ENCODE data around the gene SHB.

DNA sequence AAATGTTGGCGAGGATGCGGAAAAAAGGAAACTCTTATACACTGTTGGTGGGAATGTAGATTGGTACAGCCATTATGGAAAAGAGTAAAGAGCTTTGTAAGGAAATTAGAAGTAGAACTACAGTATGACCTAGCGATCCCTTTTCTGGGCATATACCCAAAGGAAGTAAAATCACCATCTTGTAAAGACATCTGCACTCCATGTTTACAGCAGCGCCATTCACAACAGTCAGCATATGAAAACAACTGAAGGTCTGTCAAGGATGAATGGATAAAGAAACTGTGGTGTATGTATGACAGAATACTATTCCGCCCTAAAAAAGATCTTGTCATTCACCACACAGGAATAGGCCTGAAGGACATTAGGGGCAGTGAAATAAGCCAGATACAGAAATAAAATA is 137.4 kb downstream of the SHB start:
- no peak for TF ChIP-seq POLR2A (IDR thresholded peaks at IDR 0.05)
- TF ChIP-seq, protein P1, sequence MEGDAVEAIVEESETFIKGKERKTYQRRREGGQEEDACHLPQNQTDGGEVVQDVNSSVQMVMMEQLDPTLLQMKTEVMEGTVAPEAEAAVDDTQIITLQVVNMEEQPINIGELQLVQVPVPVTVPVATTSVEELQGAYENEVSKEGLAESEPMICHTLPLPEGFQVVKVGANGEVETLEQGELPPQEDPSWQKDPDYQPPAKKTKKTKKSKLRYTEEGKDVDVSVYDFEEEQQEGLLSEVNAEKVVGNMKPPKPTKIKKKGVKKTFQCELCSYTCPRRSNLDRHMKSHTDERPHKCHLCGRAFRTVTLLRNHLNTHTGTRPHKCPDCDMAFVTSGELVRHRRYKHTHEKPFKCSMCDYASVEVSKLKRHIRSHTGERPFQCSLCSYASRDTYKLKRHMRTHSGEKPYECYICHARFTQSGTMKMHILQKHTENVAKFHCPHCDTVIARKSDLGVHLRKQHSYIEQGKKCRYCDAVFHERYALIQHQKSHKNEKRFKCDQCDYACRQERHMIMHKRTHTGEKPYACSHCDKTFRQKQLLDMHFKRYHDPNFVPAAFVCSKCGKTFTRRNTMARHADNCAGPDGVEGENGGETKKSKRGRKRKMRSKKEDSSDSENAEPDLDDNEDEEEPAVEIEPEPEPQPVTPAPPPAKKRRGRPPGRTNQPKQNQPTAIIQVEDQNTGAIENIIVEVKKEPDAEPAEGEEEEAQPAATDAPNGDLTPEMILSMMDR (IDR thresholded peaks at IDR 0.05): no peak
- no peak for TF ChIP-seq POLR2AphosphoS5 (IDR thresholded peaks at IDR 0.05; ENCODE audit: insufficient read depth in 1 of 2, low read depth in 1 of 2)
